IPS DF 6.9 (cell line): ENCODE results near the gene GOLM1.
"Not testable (repeated sequence)": the region's sequence is repeated elsewhere in the genome, so short reads cannot be mapped to it uniquely, and the experiment has no call there.

Experiments used
- DNase-seq: peaks from one replicate; pipeline ENCODE4 v3.0.0-alpha.2; 2013; ENCODE audit warnings: low read depth, low spot score
- H3K27ac ChIP-seq: one replicate; pipeline ENCODE4 v1.5.1; 2013; ENCODE audit warnings: low read length, control low read depth
- H3K27me3 ChIP-seq: 2 replicates; pipeline ENCODE4 v1.6.1; 2013; ENCODE audit warnings: mild to moderate bottlenecking, low read length; ENCODE audit not compliant: control insufficient read depth, insufficient read depth
- H3K36me3 ChIP-seq: 2 replicates; pipeline ENCODE4 v1.6.1; 2013; ENCODE audit warnings: low read length; ENCODE audit not compliant: control insufficient read depth, insufficient read depth
- H3K4me1 ChIP-seq: 2 replicates; pipeline ENCODE4 v1.6.1; 2013; ENCODE audit warnings: low read length; ENCODE audit not compliant: control insufficient read depth, insufficient read depth
- H3K4me3 ChIP-seq: 2 replicates; pipeline ENCODE4 v1.5.1; 2013; ENCODE audit warnings: mild to moderate bottlenecking, low read length
- H3K9me3 ChIP-seq: 2 replicates; pipeline ENCODE4 v1.6.1; 2013; ENCODE audit warnings: low read length, inconsistent platforms; ENCODE audit not compliant: control insufficient read depth, insufficient read depth
- WGBS: extraction: QIAGEN DNeasy Blood & Tissue Kit; methylation state at CpG from one replicate; pipeline ENCODE4 v1.1.7; 2013; ENCODE audit warnings: mixed read lengths, missing lambda C conversion rate; ENCODE audit not compliant: insufficient read length, insufficient coverage; 5-methylcytosine and 5-hydroxymethylcytosine counted together

GOLM1 gene

GRCh38 chr9:86098824-86099700 lies at the start of gene GOLM1:
GOLM1 (minus strand) TSS chr9:86099558; CDS start chr9:86079320, 20,238 bp downstream.
- no peak for DNase-seq
- peaks cover 5% of the 10 kb centered on the region; the same call in 1 of the 2 replicates for H3K27me3 ChIP-seq
- no peaks in the 10 kb centered on the region for H3K36me3 ChIP-seq
- WGBS: no CpG with 5 or more reads among the region's 125 CpGs
- no peaks in the 10 kb centered on the region for H3K9me3 ChIP-seq
- H3K27ac ChIP-seq: no peak within 1 kb of the TSS
- H3K4me1 ChIP-seq: peaks cover 2% of the 10 kb centered on the region; the same call in 1 of the 2 replicates
- peak within 1 kb of the TSS; percentile 68; the same call in 1 of the 2 replicates for H3K4me3 ChIP-seq

- H3K4me3 ChIP-seq, H3K4me1 ChIP-seq, H3K27me3 ChIP-seq, H3K36me3 ChIP-seq, DNase-seq, H3K9me3 ChIP-seq, H3K27ac ChIP-seq: not testable (repeated sequence)
- WGBS: no CpG with 5 or more reads among the region's 4 CpGs
Observed at GRCh38 chr9:86146671-86147070, 47.3 kb upstream of the GOLM1 start.

GRCh38 chr9:86145960-86146359 lies 46.6 kb upstream of the GOLM1 start:
- not testable (repeated sequence) for DNase-seq, H3K27me3 ChIP-seq, H3K4me1 ChIP-seq, H3K36me3 ChIP-seq, H3K4me3 ChIP-seq, H3K27ac ChIP-seq, H3K9me3 ChIP-seq
- no CpG with 5 or more reads among the region's 1 CpG for WGBS

- no peaks in the 10 kb centered on the region for H3K4me1 ChIP-seq
- no CpG with 5 or more reads among the region's 2 CpGs for WGBS
- no peaks in the 10 kb centered on the region for H3K36me3 ChIP-seq
- H3K9me3 ChIP-seq: no peaks in the 10 kb centered on the region
- no peaks in the 10 kb centered on the region for H3K27me3 ChIP-seq
- no peak overlapping the region for H3K4me3 ChIP-seq
- no peak overlapping the region for H3K27ac ChIP-seq
- no peak for DNase-seq
Observed at GRCh38 chr9:86142973-86143372, 43.6 kb upstream of the GOLM1 start.

- H3K4me1 ChIP-seq: no peaks in the 10 kb centered on the region
- H3K9me3 ChIP-seq: no peaks in the 10 kb centered on the region
- no peaks in the 10 kb centered on the region for H3K36me3 ChIP-seq
- no peak for DNase-seq
- no peak overlapping the region for H3K27ac ChIP-seq
- H3K27me3 ChIP-seq: no peaks in the 10 kb centered on the region
- no CpG with 5 or more reads among the region's 3 CpGs for WGBS
- H3K4me3 ChIP-seq: no peak overlapping the region
Observed at GRCh38 chr9:86141843-86142242, 42.5 kb upstream of the GOLM1 start.

- DNase-seq: no peak
- Histone ChIP-seq H3K4me3 (no peak overlapping the region), H3K4me1 (no peaks in the 10 kb centered on the region), H3K27me3 (no peaks in the 10 kb centered on the region), H3K36me3 (no peaks in the 10 kb centered on the region), H3K9me3 (no peaks in the 10 kb centered on the region), H3K27ac (no peak overlapping the region)
- no CpG with 5 or more reads among the region's 5 CpGs for WGBS
Observed at GRCh38 chr9:86135371-86135770, 36.0 kb upstream of the GOLM1 start.

GRCh38 chr9:86134361-86134760 lies 35.0 kb upstream of the GOLM1 start:
- no peak for DNase-seq
- Histone ChIP-seq H3K27me3 (no peaks in the 10 kb centered on the region), H3K4me3 (no peak overlapping the region), H3K27ac (no peak overlapping the region), H3K9me3 (no peaks in the 10 kb centered on the region), H3K4me1 (no peaks in the 10 kb centered on the region), H3K36me3 (no peaks in the 10 kb centered on the region)
- WGBS: no CpG with 5 or more reads among the region's 4 CpGs

GRCh38 chr9:86128235-86128822 lies 29.0 kb upstream of the GOLM1 start:
- H3K9me3 ChIP-seq: no peaks in the 10 kb centered on the region
- WGBS: no CpG with 5 or more reads among the region's 4 CpGs
- no peak overlapping the region for H3K4me3 ChIP-seq
- no peaks in the 10 kb centered on the region for H3K27me3 ChIP-seq
- no peak for DNase-seq
- no peak overlapping the region for H3K27ac ChIP-seq
- peaks cover 2% of the 10 kb centered on the region; the same call in 1 of the 2 replicates for H3K4me1 ChIP-seq
- H3K36me3 ChIP-seq: no peaks in the 10 kb centered on the region

GRCh38 chr9:86126998-86127972 lies 27.9 kb upstream of the GOLM1 start:
- DNase-seq: peak; percentile 75
- Histone ChIP-seq H3K27me3 (no peaks in the 10 kb centered on the region), H3K27ac (no peak overlapping the region), H3K4me1 (peaks cover 4% of the 10 kb centered on the region; the same call in 1 of the 2 replicates), H3K4me3 (no peak overlapping the region), H3K9me3 (no peaks in the 10 kb centered on the region), H3K36me3 (no peaks in the 10 kb centered on the region)
- no CpG with 5 or more reads among the region's 11 CpGs for WGBS

GRCh38 chr9:86122311-86122710 lies 23.0 kb upstream of the GOLM1 start:
- no peak for DNase-seq
- H3K27me3 ChIP-seq: peaks cover 2% of the 10 kb centered on the region; the same call in 1 of the 2 replicates
- no CpG with 5 or more reads among the region's 2 CpGs for whole genome bisulfite sequencing

More at GRCh38 chr9:86122311-86122710, 23.0 kb upstream of the GOLM1 start:
- H3K9me3 ChIP-seq: no peaks in the 10 kb centered on the region
- no peak overlapping the region for H3K4me3 ChIP-seq
- peaks cover 3% of the 10 kb centered on the region; the same call in 1 of the 2 replicates for H3K4me1 ChIP-seq
- H3K27ac ChIP-seq: no peak overlapping the region
- no peaks in the 10 kb centered on the region for H3K36me3 ChIP-seq
